ENCODE measurements around the gene TES. TPM values are rescaled to one million over a fixed set of nuclear protein-coding genes. Genes with fewer than 3 reads are reported as not detected.

Gene TES
- total and polyA plus RNA-seq, 4 donors: 5.7 to 11.8 (median 7.5) TPM

- TF ChIP-seq NR2F2 (IDR thresholded peaks at IDR 0.05) (no peak), EGR1 (IDR thresholded peaks at IDR 0.05; ENCODE audit: low read depth in 2 of 2) (no peak), FOXA2 (IDR thresholded peaks at IDR 0.05) (no peak), ATF3 (IDR thresholded peaks at IDR 0.05) (no peak), JUND (IDR thresholded peaks at IDR 0.05) (no peak), REST (IDR thresholded peaks at IDR 0.05) (no peak), TAF1 (conservative IDR thresholded peaks at IDR 0.05) (no peak), HNF4A (conservative IDR thresholded peaks at IDR 0.05) (no peak), RAD21 (IDR thresholded peaks at IDR 0.05) (no peak), SP1 (IDR thresholded peaks at IDR 0.05) (no peak), YY1 (IDR thresholded peaks at IDR 0.05) (no peak)
- TF ChIP-seq, protein P1, sequence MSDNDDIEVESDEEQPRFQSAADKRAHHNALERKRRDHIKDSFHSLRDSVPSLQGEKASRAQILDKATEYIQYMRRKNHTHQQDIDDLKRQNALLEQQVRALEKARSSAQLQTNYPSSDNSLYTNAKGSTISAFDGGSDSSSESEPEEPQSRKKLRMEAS (IDR thresholded peaks at IDR 0.05): no peak
- no peaks in the 10 kb centered on the region for H3K27me3 ChIP-seq (ENCODE audit: control insufficient read depth in 4 of 4, insufficient read depth in 4 of 4, low read length in 3 of 4)
- 94% methylated on average over 3 of the region's 3 CpGs for WGBS
- no peak for DNase-seq (ENCODE audit: low spot score)
- no peak overlapping the region for H3K27ac ChIP-seq (ENCODE audit: low read depth in 1 of 2, low read length in 2 of 2)
- peaks cover 0 to 5% (median under 1%) of the 10 kb centered on the region in 4 donors for H3K36me3 ChIP-seq (ENCODE audit: control insufficient read depth in 4 of 4, insufficient read depth in 3 of 4, low read depth in 1 of 4, low read length in 3 of 4)
- no peak overlapping the region for H3K4me3 ChIP-seq (ENCODE audit: low read depth in 1 of 3, low read length in 3 of 3)
- no peaks in the 10 kb centered on the region for H3K9me3 ChIP-seq (ENCODE audit: control insufficient read depth in 4 of 4, low read length in 3 of 4)
- H3K4me1 ChIP-seq (ENCODE audit: control insufficient read depth in 4 of 4, insufficient read depth in 4 of 4, low read length in 3 of 4): no peaks in the 10 kb centered on the region
- H3K9ac ChIP-seq (ENCODE audit: low read depth in 1 of 2, low read length in 2 of 2): no peak overlapping the region
These were observed 41.9 kb downstream of the TES start for GRCh38 chr7:116252249-116252648.

GRCh38 chr7:116257156-116257555, 46.8 kb downstream of the TES start:
- Histone ChIP-seq H3K9ac (ENCODE audit: low read depth in 1 of 2, low read length in 2 of 2) (no peak overlapping the region), H3K4me1 (ENCODE audit: control insufficient read depth in 4 of 4, insufficient read depth in 4 of 4, low read length in 3 of 4) (peaks cover 0 to 2% (median 0%) of the 10 kb centered on the region in 4 donors)
- WGBS: 67% methylated on average over 3 of the region's 3 CpGs

More at GRCh38 chr7:116257156-116257555, 46.8 kb downstream of the TES start:
- DNase-seq (ENCODE audit: low spot score): no peak
- H3K27me3 ChIP-seq (ENCODE audit: control insufficient read depth in 4 of 4, insufficient read depth in 4 of 4, low read length in 3 of 4): no peaks in the 10 kb centered on the region
- no peak overlapping the region for H3K27ac ChIP-seq (ENCODE audit: low read depth in 1 of 2, low read length in 2 of 2)
- H3K4me3 ChIP-seq (ENCODE audit: low read depth in 1 of 3, low read length in 3 of 3): no peak overlapping the region
- H3K9me3 ChIP-seq (ENCODE audit: control insufficient read depth in 4 of 4, low read length in 3 of 4): no peaks in the 10 kb centered on the region
- H3K36me3 ChIP-seq (ENCODE audit: control insufficient read depth in 4 of 4, insufficient read depth in 3 of 4, low read depth in 1 of 4, low read length in 3 of 4): peaks cover 0 to 3% (median under 1%) of the 10 kb centered on the region in 4 donors
- TF ChIP-seq TAF1 (conservative IDR thresholded peaks at IDR 0.05) (no peak), ZBTB33 (IDR thresholded peaks at IDR 0.05) (no peak), ATF3 (IDR thresholded peaks at IDR 0.05) (no peak), FOXA1 (IDR thresholded peaks at IDR 0.05) (no peak), HNF4A (conservative IDR thresholded peaks at IDR 0.05) (no peak), YY1 (IDR thresholded peaks at IDR 0.05) (no peak), SP1 (IDR thresholded peaks at IDR 0.05) (no peak), FOXA2 (IDR thresholded peaks at IDR 0.05) (no peak)
- TF ChIP-seq, protein P2, sequence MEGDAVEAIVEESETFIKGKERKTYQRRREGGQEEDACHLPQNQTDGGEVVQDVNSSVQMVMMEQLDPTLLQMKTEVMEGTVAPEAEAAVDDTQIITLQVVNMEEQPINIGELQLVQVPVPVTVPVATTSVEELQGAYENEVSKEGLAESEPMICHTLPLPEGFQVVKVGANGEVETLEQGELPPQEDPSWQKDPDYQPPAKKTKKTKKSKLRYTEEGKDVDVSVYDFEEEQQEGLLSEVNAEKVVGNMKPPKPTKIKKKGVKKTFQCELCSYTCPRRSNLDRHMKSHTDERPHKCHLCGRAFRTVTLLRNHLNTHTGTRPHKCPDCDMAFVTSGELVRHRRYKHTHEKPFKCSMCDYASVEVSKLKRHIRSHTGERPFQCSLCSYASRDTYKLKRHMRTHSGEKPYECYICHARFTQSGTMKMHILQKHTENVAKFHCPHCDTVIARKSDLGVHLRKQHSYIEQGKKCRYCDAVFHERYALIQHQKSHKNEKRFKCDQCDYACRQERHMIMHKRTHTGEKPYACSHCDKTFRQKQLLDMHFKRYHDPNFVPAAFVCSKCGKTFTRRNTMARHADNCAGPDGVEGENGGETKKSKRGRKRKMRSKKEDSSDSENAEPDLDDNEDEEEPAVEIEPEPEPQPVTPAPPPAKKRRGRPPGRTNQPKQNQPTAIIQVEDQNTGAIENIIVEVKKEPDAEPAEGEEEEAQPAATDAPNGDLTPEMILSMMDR (IDR thresholded peaks at IDR 0.05; ENCODE audit: low read depth, low read length, missing input control): no peak

Data from liver (tissue), 9 donors.